Muscle of leg (tissue), 16 donors: Measurements from ENCODE around the gene MYO7B. TPM values are rescaled to one million over a fixed set of nuclear protein-coding genes. Genes with fewer than 3 reads are reported as not detected.
A peak's percentile ranks its signal among the peaks of the same experiment; 100 is the strongest.

Experiments
- DNase-seq: peaks from one replicate; pipeline ENCODE4 v3.0.0; 2013
- H3K27ac ChIP-seq: one replicate; pipeline ENCODE4 v1.5.1; 2013; ENCODE audit warnings: mild to moderate bottlenecking, low read length, control low read depth
- H3K27me3 ChIP-seq: one replicate; pipeline ENCODE4 v1.6.1; 2013; ENCODE audit warnings: low read length; ENCODE audit not compliant: control insufficient read depth, insufficient read depth
- H3K36me3 ChIP-seq: one replicate; pipeline ENCODE4 v1.6.1; 2013; ENCODE audit warnings: low read length; ENCODE audit not compliant: control insufficient read depth, insufficient read depth
- H3K4me1 ChIP-seq: one replicate; pipeline ENCODE4 v1.6.1; 2013; ENCODE audit warnings: low read length; ENCODE audit not compliant: control insufficient read depth, insufficient read depth
- H3K4me3 ChIP-seq: one replicate; pipeline ENCODE4 v1.5.1; 2013; ENCODE audit warnings: low read length, control low read depth
- H3K9me3 ChIP-seq: replicated peaks from 2 replicates; pipeline ENCODE4 v1.6.1; 2013; ENCODE audit warnings: low read depth, low read length; ENCODE audit not compliant: control insufficient read depth
- WGBS: methylation state at CpG from one replicate; pipeline ENCODE4 v1.1.5; 2013; ENCODE audit warnings: missing lambda C conversion rate; ENCODE audit not compliant: insufficient coverage; 5-methylcytosine and 5-hydroxymethylcytosine counted together
- long read RNA-seq, 11 donors: transcript quantifications; one replicate each; lab custom pipeline, GENCODE V29; 2026
- polyA plus RNA-seq, 8 donors: library from polyadenylated mRNA; unstranded; fragments of 120-200 nt; gene quantifications; one replicate each; pipeline versions ENCODE4 v1.2.1 to v1.2.3, GENCODE V29; 2013; ENCODE audit warnings: inconsistent platforms in 1 of 8, low replicate concordance in 1 of 8; ENCODE audit not compliant: insufficient read length in 8 of 8, insufficient read depth in 1 of 8
- total RNA-seq: library from RNA; stranded (reverse); fragments of 120-200 nt; gene quantifications from one replicate; pipeline ENCODE4 v1.2.4, GENCODE V29; 2013

Gene MYO7B
- total RNA-seq: 0.31 TPM
- 10 to 100 TPM in 1 of 8 donors, 1 to 10 TPM in 3, under 1 TPM in 4; 0.31 to 15.1 (median 1.0) TPM for polyA plus RNA-seq
- long read RNA-seq, donor 1: 0 reads
- long read RNA-seq, donor 2: 0 reads
- long read RNA-seq, donor 3: 0 reads
- long read RNA-seq, donor 4: 0 reads
- long read RNA-seq, donor 5, partial matches to known transcripts: 0 of 1 reads
- long read RNA-seq, donor 5, other reads (novel, unspliced or antisense): 0 of 1 reads
- long read RNA-seq, donor 6: 0 reads
- long read RNA-seq, donor 7: 0 reads
- long read RNA-seq, donor 8: 0 reads
- long read RNA-seq, donor 9: 0 reads
- long read RNA-seq, donor 10: 0 reads
- long read RNA-seq, donor 11: 0 reads

DNA sequence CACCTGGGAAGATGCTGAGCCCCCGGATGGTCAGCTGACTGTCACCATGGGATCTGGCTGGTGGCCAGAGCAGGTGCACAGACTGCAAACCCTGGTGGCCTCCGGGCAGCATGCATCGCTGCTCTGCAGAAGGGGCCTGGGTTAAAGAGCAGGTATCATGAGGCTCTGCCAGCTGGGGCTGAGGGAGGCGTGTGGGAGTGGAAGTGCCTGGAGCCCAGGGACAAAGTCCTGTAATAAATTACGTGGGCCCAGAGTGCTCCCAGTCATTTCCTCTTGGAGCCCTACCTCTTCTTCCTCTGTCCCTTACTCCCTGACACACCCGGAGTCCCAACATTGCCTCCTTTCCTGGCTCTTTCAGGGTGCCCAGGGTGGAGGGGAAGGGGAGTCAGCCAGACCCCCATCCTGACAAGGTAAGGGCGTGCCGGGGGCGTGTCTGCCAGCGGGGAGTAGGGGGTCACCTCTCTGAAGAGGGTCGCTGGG is at the start of gene MYO7B:
TSS of gene MYO7B (plus strand) at position 262 of the 480 bp plus-strand sequence. CDS start 24,040 bp downstream, outside the sequence.
- Histone ChIP-seq H3K27ac (no peak within 1 kb of the TSS), H3K9me3 (no peaks in the 10 kb centered on the region), H3K4me3 (no peak within 1 kb of the TSS), H3K27me3 (peaks cover 16% of the 10 kb centered on the region), H3K36me3 (no peaks in the 10 kb centered on the region), H3K4me1 (no peaks in the 10 kb centered on the region)
- 64% methylated on average over 10 of the region's 11 CpGs for WGBS
- DNase-seq: no peak

DNA sequence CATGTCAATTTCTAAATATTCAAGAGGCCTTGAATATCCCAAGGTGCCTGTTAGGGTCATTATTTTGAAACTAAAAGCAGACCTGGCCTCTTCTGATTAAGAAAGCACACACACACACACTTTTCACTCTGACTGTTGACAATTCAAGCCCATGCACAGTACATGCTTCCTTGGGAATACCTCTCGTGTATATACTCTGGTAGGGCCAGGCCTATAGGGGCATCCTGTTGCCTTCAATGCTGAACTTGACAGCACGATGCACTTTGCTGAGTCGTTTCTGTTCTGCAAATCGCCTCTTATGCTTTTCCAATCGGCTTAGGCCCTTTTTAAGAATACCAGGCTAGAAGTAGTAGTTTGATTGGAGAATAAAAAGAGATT is 49.8 kb upstream of the MYO7B start:
- no peaks in the 10 kb centered on the region for H3K27me3 ChIP-seq
- H3K36me3 ChIP-seq: peaks cover 65% of the 10 kb centered on the region
- no peaks in the 10 kb centered on the region for H3K4me1 ChIP-seq
- no peaks in the 10 kb centered on the region for H3K9me3 ChIP-seq
- WGBS: 84% methylated on average over 4 of the region's 5 CpGs
- no peak for DNase-seq
- H3K27ac ChIP-seq: no peak overlapping the region
- H3K4me3 ChIP-seq: no peak overlapping the region

DNA sequence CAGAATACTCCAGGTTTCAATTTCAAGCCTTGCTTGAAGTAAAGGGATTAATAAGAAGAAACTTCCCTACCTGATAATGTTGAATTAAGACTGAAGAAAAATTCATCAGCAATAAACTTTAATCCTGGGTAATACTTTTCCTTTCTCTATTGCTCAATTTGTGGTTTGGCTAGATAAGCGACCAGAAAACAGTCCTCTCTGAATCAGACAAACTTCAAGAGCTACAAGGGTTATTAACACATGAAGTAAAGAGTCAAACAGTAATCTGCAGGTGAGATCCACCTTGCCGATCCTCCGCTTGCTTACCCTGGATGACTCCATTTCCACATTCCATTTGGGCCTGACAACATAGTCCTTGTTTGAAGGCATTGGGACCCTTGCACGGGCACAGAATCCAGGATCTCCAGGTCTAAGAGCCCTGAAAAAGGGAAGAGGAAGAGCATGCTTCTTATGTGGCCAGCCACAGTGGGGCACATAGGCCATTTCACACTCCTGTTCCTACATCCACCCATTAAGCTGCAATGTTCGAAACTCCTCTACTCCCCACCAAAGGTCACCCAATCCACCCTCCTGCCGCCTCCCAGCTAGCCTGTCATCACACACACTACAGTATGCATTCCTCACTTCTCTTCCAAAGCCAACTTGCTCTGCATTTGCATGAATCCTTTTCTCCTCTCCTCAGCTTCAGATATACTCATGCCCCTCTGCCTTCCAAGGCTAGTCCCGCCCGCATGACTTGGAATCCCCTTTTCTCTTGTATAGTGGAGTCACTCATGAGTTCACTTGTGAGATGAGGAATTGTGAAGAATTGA is 49.0 kb upstream of the MYO7B start:
- no peaks in the 10 kb centered on the region for H3K9me3 ChIP-seq
- DNase-seq: no peak
- no peak overlapping the region for H3K27ac ChIP-seq
- H3K36me3 ChIP-seq: peaks cover 59% of the 10 kb centered on the region
- no peak overlapping the region for H3K4me3 ChIP-seq
- 89% methylated on average over 5 of the region's 8 CpGs for WGBS
- H3K4me1 ChIP-seq: no peaks in the 10 kb centered on the region
- no peaks in the 10 kb centered on the region for H3K27me3 ChIP-seq

DNA sequence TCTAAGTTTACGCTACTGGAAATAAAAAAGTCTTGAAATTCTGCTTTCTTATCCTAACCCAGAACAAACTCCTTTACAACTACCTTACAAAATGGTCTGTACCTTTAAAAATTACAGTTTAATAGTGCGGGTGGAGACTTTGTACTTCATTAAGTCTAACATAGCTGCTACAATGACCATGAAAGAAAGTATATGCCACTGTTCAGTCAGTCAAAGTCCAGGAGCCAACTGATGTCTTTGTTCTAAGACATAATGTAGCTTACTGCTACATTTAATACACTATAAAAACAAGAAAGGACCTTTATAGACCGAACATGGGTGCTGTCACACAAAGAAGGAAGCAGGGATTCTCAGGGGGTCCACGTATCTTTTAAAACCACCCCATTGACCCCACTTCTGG is 45.2 kb upstream of the MYO7B start:
- 100% methylated on average over 1 of the region's 4 CpGs for WGBS
- Histone ChIP-seq H3K27ac (no peak overlapping the region), H3K27me3 (no peaks in the 10 kb centered on the region), H3K36me3 (peaks cover 59% of the 10 kb centered on the region), H3K4me1 (no peaks in the 10 kb centered on the region), H3K4me3 (no peak overlapping the region), H3K9me3 (no peaks in the 10 kb centered on the region)
- DNase-seq: no peak

DNA sequence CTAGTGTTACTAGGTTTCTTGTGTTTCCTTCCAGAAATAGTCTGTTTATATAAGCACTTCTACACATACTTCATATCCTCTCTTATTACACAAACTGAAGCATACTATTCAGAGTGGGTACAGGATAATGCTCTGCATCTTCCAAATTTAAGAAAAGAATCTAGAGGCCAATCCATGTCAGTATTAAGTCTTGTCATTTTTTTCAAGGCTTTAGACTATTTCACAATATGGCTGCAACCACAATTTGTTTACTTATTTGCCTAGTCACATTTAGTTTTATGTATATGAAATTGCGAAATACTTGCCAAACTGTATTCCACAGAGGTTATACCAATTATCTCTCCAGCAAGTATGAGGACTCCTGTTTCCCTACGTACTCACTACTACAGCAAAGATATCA is 37.1 kb upstream of the MYO7B start:
- H3K27me3 ChIP-seq: no peaks in the 10 kb centered on the region
- H3K27ac ChIP-seq: no peak overlapping the region
- H3K4me3 ChIP-seq: no peak overlapping the region
- DNase-seq: no peak
- no CpG with 5 or more reads among the region's 2 CpGs for WGBS
- peaks cover 25% of the 10 kb centered on the region for H3K36me3 ChIP-seq
- no peaks in the 10 kb centered on the region for H3K4me1 ChIP-seq
- no peaks in the 10 kb centered on the region for H3K9me3 ChIP-seq

DNA sequence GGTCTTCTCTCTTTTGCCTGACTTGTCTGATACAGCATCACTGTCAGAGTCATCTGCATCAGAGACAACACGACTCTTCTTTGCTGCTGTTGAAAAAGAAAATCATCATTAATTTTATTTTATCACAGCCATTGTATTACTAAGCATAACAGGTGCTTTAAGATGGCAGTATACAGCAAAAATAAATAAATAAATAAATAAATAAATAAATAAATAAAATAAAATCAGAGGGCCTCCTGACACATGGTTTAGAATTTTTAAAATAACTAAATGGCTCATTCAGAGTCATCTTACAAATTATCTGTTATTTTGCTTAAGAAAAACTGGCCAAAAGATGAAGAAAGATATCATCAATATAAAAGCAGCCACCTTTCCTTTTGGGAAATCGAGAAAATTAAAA is 32.0 kb upstream of the MYO7B start:
- WGBS: no CpG with 5 or more reads among the region's 2 CpGs
- no peak overlapping the region for H3K27ac ChIP-seq

DNA sequence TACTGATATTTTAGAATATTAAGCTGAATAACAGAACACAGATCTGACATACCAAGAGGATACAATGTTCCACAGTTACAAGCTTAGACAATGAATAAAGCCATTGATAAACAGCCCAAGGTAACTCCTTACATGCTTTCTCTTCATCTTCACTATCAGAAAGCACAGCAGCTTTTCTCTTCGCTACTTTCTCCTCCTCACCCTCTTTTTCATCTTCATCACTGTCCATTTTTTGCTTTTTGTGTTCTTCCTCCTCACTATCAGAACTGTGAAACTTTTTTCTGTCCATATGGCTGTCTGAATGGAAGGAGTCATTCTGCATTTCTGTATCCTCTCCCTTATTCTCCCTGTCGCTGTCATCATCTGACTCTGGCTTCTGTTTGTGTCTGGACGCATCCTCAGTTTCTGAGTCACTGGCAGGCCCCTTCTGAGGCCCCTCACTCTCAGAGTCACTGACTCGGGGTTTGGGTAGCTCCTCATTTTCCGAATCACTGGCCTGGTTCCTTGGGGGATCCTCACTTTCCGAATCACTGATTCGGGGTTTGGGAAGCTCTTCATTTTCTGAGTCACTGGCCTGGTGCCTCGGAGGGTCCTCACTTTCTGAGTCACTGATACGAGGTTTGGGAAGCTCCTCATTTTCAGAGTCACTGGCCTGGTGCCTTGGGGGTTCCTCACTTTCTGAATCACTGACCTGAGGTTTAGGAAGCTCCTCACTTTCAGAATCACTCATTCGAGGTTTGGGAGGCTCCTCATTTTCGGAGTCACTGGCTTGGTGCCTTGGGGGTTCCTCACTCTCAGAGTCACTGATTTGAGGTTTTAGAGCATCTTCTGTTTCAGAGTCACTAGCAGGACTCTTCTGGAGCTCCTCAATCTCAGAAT is 30.7 kb upstream of the MYO7B start:
- 71% methylated on average over 11 of the region's 11 CpGs for WGBS
- Histone ChIP-seq H3K27ac (no peak overlapping the region), H3K4me1 (peaks cover 6% of the 10 kb centered on the region), H3K4me3 (no peak overlapping the region), H3K36me3 (peaks cover 21% of the 10 kb centered on the region), H3K9me3 (no peaks in the 10 kb centered on the region), H3K27me3 (no peaks in the 10 kb centered on the region)
- no peak for DNase-seq

More for the DNA sequence above, 32.0 kb upstream of the MYO7B start:
- no peak for DNase-seq
- H3K9me3 ChIP-seq: no peaks in the 10 kb centered on the region
- H3K27me3 ChIP-seq: no peaks in the 10 kb centered on the region
- no peak overlapping the region for H3K4me3 ChIP-seq
- H3K4me1 ChIP-seq: peaks cover 3% of the 10 kb centered on the region
- peaks cover 21% of the 10 kb centered on the region for H3K36me3 ChIP-seq

DNA sequence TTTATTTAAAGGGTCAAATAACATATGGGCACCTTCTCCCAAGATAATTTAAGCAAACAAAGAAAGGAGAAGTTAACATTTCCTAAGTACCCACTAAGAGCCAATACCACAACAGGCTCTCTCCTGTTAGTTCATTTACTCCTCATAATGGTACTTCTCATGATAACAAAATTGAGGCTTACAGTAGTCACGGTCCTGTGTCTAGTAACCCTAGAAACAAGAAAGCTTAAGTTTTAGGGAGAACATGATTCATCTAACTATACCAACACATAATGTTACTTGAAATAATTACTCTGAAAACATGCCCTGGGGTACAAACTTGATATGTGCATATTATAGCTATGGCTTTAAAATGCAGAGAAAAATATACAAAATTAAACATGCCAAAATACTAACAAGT is 29.0 kb upstream of the MYO7B start:
- no peaks in the 10 kb centered on the region for H3K9me3 ChIP-seq
- H3K36me3 ChIP-seq: peaks cover 21% of the 10 kb centered on the region
- no peak overlapping the region for H3K27ac ChIP-seq
- DNase-seq: no peak
- no CpG with 5 or more reads among the region's 1 CpG for WGBS
- no peaks in the 10 kb centered on the region for H3K27me3 ChIP-seq
- H3K4me1 ChIP-seq: peaks cover 6% of the 10 kb centered on the region
- H3K4me3 ChIP-seq: no peak overlapping the region

DNA sequence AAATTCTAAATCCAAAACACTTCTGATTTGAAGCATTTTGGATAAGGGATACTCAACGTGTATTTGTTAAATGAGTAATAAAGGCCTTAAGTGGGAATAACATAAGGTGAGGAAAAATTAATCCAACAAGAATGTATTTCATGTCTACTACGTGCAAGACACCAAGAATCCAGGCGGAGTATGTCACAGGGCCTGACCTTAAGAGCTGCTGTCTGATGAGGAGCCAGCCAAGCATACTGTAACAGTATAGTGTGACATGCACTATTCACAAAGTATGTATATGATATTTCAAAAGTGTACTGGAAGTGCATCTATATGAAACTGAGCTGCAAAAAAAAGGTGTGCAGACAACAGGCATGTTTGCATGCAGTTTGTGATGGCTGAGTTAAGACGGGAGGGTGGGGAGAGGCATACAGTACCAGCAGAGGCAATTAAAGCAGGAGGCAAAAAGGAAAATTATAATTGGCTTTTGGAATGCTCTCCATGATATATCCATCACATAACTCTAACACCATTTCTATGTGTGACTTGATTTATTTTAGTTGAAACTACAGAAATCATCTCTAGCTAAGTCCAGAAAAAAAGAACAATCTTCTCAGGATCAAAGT is 27.4 kb upstream of the MYO7B start:
- H3K27me3 ChIP-seq: no peaks in the 10 kb centered on the region
- H3K36me3 ChIP-seq: peaks cover 11% of the 10 kb centered on the region
- H3K4me3 ChIP-seq: no peak overlapping the region
- no CpG with 5 or more reads among the region's 4 CpGs for WGBS
- H3K4me1 ChIP-seq: peaks cover 6% of the 10 kb centered on the region
- no peak overlapping the region for H3K27ac ChIP-seq
- no peaks in the 10 kb centered on the region for H3K9me3 ChIP-seq
- peak; percentile 23 for DNase-seq
